ENCODE results near the gene AKTIP. TPM values are rescaled to one million over a fixed set of nuclear protein-coding genes. Genes with fewer than 3 reads are reported as not detected.

The AKTIP gene
- total RNA-seq, 3 donors from 2014 or later = 28.1 to 54.4 (median 37.6) TPM

GRCh38 chr16:53498984-53499383 is 4.0 kb downstream of the AKTIP start:
- Histone ChIP-seq H3K4me1 (ENCODE audit: low read depth) (peaks cover 33% of the 10 kb centered on the region), H3K4me3 (no peak overlapping the region), H3K9me3 (no peaks in the 10 kb centered on the region), H3K36me3 (ENCODE audit: low read depth) (peaks cover 10% of the 10 kb centered on the region)
- TF ChIP-seq CTCF (IDR thresholded peaks at IDR 0.05) = no peak
- ATAC-seq (peak; percentile 17), DNase-seq (peak in 1 of 3 donors; percentile 65)
- intact Hi-C loops (cut with DNase I, micrococcal nuclease) = no loop called here

GRCh38 chr16:53495325-53495724 is 7.7 kb downstream of the AKTIP start:
- ATAC-seq (no peak), DNase-seq (no peak)
- no peak for TF ChIP-seq CTCF (IDR thresholded peaks at IDR 0.05)
- no peaks in the 10 kb centered on the region for H3K9me3 ChIP-seq
- H3K36me3 ChIP-seq (ENCODE audit: low read depth) = peaks cover 10% of the 10 kb centered on the region
- H3K4me3 ChIP-seq = no peak overlapping the region
- peaks cover 15% of the 10 kb centered on the region for H3K4me1 ChIP-seq (ENCODE audit: low read depth)
- intact Hi-C loops (cut with DNase I, micrococcal nuclease) = no loop called here

- Histone ChIP-seq H3K4me3 (no peak overlapping the region), H3K4me1 (ENCODE audit: low read depth) (peaks cover 8% of the 10 kb centered on the region), H3K9me3 (no peaks in the 10 kb centered on the region), H3K36me3 (ENCODE audit: low read depth) (peaks cover 10% of the 10 kb centered on the region)
- no peak for TF ChIP-seq CTCF (IDR thresholded peaks at IDR 0.05)
- ATAC-seq = no peak
- no peak for DNase-seq
- intact Hi-C loops (cut with DNase I, micrococcal nuclease) = no loop called here
These were observed 8.4 kb downstream of the AKTIP start for GRCh38 chr16:53494636-53495035.

GRCh38 chr16:53492503-53492902 is 10.5 kb downstream of the AKTIP start:
- Histone ChIP-seq H3K9me3 (no peaks in the 10 kb centered on the region), H3K4me1 (ENCODE audit: low read depth) (no peaks in the 10 kb centered on the region), H3K4me3 (no peak overlapping the region), H3K36me3 (ENCODE audit: low read depth) (peaks cover 10% of the 10 kb centered on the region)
- intact Hi-C loops (cut with DNase I, micrococcal nuclease) = no loop called here
- no peak for TF ChIP-seq CTCF (IDR thresholded peaks at IDR 0.05)
- ATAC-seq = no peak
- DNase-seq = no peak

GRCh38 chr16:53489755-53490154 is 13.3 kb downstream of the AKTIP start:
- ATAC-seq (no peak), DNase-seq (no peak)
- Histone ChIP-seq H3K4me3 (no peak overlapping the region), H3K4me1 (ENCODE audit: low read depth) (no peaks in the 10 kb centered on the region), H3K9me3 (no peaks in the 10 kb centered on the region), H3K36me3 (ENCODE audit: low read depth) (no peaks in the 10 kb centered on the region)
- intact Hi-C loops (cut with DNase I, micrococcal nuclease) = no loop called here
- no peak for TF ChIP-seq CTCF (IDR thresholded peaks at IDR 0.05)

GRCh38 chr16:53486230-53486629 is 16.8 kb downstream of the AKTIP start:
- TF ChIP-seq CTCF (IDR thresholded peaks at IDR 0.05) = no peak
- no peak for DNase-seq
- H3K4me3 ChIP-seq = no peak overlapping the region
- H3K9me3 ChIP-seq = no peaks in the 10 kb centered on the region
- no peaks in the 10 kb centered on the region for H3K36me3 ChIP-seq (ENCODE audit: low read depth)
- no peaks in the 10 kb centered on the region for H3K4me1 ChIP-seq (ENCODE audit: low read depth)
- no peak for ATAC-seq
- intact Hi-C loops (cut with DNase I, micrococcal nuclease) = no loop called here
